DOHH2 (cell line): ENCODE results near the gene FAM53B.
A peak's percentile ranks its signal among the peaks of the same experiment; 100 is the strongest.

Experiments
- H3F3A ChIP-seq: fragments of 200-600 bp; sonication (generic), shearing (Covaris generic); 2 replicates; pipeline ENCODE4 v1.6.0; 2016; ENCODE audit warnings: antibody characterized with exemption, mild to moderate bottlenecking; ENCODE audit not compliant: control insufficient read depth, insufficient read depth
- H3K27ac ChIP-seq: fragments of 200-600 bp; sonication (generic); 2 replicates; pipeline ENCODE4 v1.5.1; 2014; ENCODE audit warnings: low read depth, mild to moderate bottlenecking, low read length, moderate library complexity
- H3K27me3 ChIP-seq: fragments of 200-600 bp; sonication (generic); 2 replicates; pipeline ENCODE4 v1.6.1; 2014; ENCODE audit warnings: mild to moderate bottlenecking, low read length, mixed read lengths; ENCODE audit not compliant: control insufficient read depth
- H3K36me3 ChIP-seq: fragments of 200-600 bp; sonication (generic); 2 replicates; pipeline ENCODE4 v1.6.1; 2014; ENCODE audit warnings: mild to moderate bottlenecking, low read length, moderate library complexity, mixed read lengths; ENCODE audit not compliant: control insufficient read depth
- H3K4me1 ChIP-seq: fragments of 200-600 bp; sonication (generic); 2 replicates; pipeline ENCODE4 v1.6.1; 2014; ENCODE audit warnings: mild to moderate bottlenecking, low read length, mixed read lengths; ENCODE audit not compliant: control insufficient read depth
- H3K4me2 ChIP-seq: fragments of 200-600 bp; sonication (generic); 2 replicates; pipeline ENCODE4 v1.6.0; 2014; ENCODE audit warnings: mild to moderate bottlenecking, low read length, moderate library complexity
- H3K4me3 ChIP-seq: fragments of 200-600 bp; sonication (generic); 2 replicates; pipeline ENCODE4 v1.5.1; 2014; ENCODE audit warnings: mild to moderate bottlenecking, low read length, mixed read lengths
- H3K79me2 ChIP-seq: fragments of 200-600 bp; sonication (generic); 2 replicates; pipeline ENCODE4 v1.6.1; 2014; ENCODE audit warnings: mild to moderate bottlenecking, low read length, mixed read lengths; ENCODE audit not compliant: control insufficient read depth
- H3K9me2 ChIP-seq: fragments of 200-600 bp; sonication (generic); replicated peaks from 2 replicates; pipeline ENCODE4 v1.6.1; 2014; ENCODE audit warnings: mild to moderate bottlenecking, low read length, mixed read lengths; ENCODE audit not compliant: control insufficient read depth
- H3K9me3 ChIP-seq: fragments of 200-600 bp; sonication (generic); 2 replicates; pipeline ENCODE4 v1.6.1; 2014; ENCODE audit warnings: antibody characterized with exemption, low read length, mixed read lengths; ENCODE audit not compliant: control insufficient read depth, insufficient read depth
- H4K20me1 ChIP-seq: fragments of 200-600 bp; sonication (generic); 2 replicates; pipeline ENCODE4 v1.6.0; 2014; ENCODE audit warnings: low read depth, mild to moderate bottlenecking, antibody characterized with exemption, low read length, moderate library complexity; ENCODE audit not compliant: control insufficient read depth, insufficient read depth
- CTCF ChIP-seq: fragments of 200-600 bp; sonication (generic); IDR thresholded peaks from one replicate; pipeline ENCODE4 v1.5.1; 2014; ENCODE audit warnings: antibody characterized with exemption, mild to moderate bottlenecking, low read depth, low read length; ENCODE audit not compliant: poor library complexity, severe bottlenecking
- EZH2phosphoT487 ChIP-seq: fragments of 200-600 bp; sonication (generic); IDR thresholded peaks from 2 replicates; pipeline ENCODE4 v1.6.1; 2017; ENCODE audit warnings: borderline replicate concordance, mild to moderate bottlenecking, antibody characterized with exemption, low read length, moderate library complexity, mixed read lengths

Gene FAM53B

GRCh38 chr10:124705381-124705740, 38.8 kb downstream of the FAM53B start:
- Histone ChIP-seq H3K27me3 (no peaks in the 10 kb centered on the region), H3K9me3 (no peaks in the 10 kb centered on the region), H3K4me1 (peaks cover 36% of the 10 kb centered on the region), H3K9me2 (no peaks in the 10 kb centered on the region), H3K27ac (no peak overlapping the region), H3K36me3 (peaks cover 68% of the 10 kb centered on the region), H3F3A (no peaks in the 10 kb centered on the region), H3K79me2 (peaks cover 51% of the 10 kb centered on the region), H3K4me3 (no peak overlapping the region), H4K20me1 (peaks cover 12% of the 10 kb centered on the region), H3K4me2 (peak overlapping the region; percentile 15)
- TF ChIP-seq CTCF (no peak), EZH2phosphoT487 (no peak)

GRCh38 chr10:124704428-124705380, 39.5 kb downstream of the FAM53B start:
- TF ChIP-seq CTCF = no peak
- TF ChIP-seq EZH2phosphoT487 = no peak
- H3K4me2 ChIP-seq = peak overlapping the region; percentile 15
- no peaks in the 10 kb centered on the region for H3K9me3 ChIP-seq
- H3K9me2 ChIP-seq = no peaks in the 10 kb centered on the region
- no peaks in the 10 kb centered on the region for H3K27me3 ChIP-seq
- no peak overlapping the region for H3K4me3 ChIP-seq
- H3F3A ChIP-seq = no peaks in the 10 kb centered on the region
- peaks cover 36% of the 10 kb centered on the region for H3K4me1 ChIP-seq
- H4K20me1 ChIP-seq = peaks cover 9% of the 10 kb centered on the region
- H3K27ac ChIP-seq = no peak overlapping the region; the same call in 1 of the 2 replicates
- peaks cover 68% of the 10 kb centered on the region for H3K36me3 ChIP-seq
- H3K79me2 ChIP-seq = peaks cover 45% of the 10 kb centered on the region

GRCh38 chr10:124703778-124704427, 40.3 kb downstream of the FAM53B start:
- Histone ChIP-seq H3K4me2 (peak overlapping the region; percentile 1; the same call in 1 of the 2 replicates), H4K20me1 (peaks cover 7% of the 10 kb centered on the region)

More at GRCh38 chr10:124703778-124704427, 40.3 kb downstream of the FAM53B start:
- Histone ChIP-seq H3K27ac (no peak overlapping the region; the same call in 1 of the 2 replicates), H3F3A (no peaks in the 10 kb centered on the region), H3K36me3 (peaks cover 73% of the 10 kb centered on the region), H3K9me2 (no peaks in the 10 kb centered on the region), H3K27me3 (no peaks in the 10 kb centered on the region), H3K9me3 (no peaks in the 10 kb centered on the region), H3K4me3 (no peak overlapping the region), H3K4me1 (peaks cover 36% of the 10 kb centered on the region), H3K79me2 (peaks cover 44% of the 10 kb centered on the region)
- TF ChIP-seq EZH2phosphoT487 (no peak), CTCF (no peak)
